ENCODE data around the gene ZDHHC14. TPM values are rescaled to one million over a fixed set of nuclear protein-coding genes. Genes with fewer than 3 reads are reported as not detected.
A peak's percentile ranks its signal among the peaks of the same experiment; 100 is the strongest.

Gene ZDHHC14
- total RNA-seq, 2 donors from 2014 or later = 53.3 to 66.2 TPM

GRCh38 chr6:157337751-157338150 lies 43.2 kb upstream of the ZDHHC14 start:
- no peaks in the 10 kb centered on the region for H3K9me3 ChIP-seq
- no peak for TF ChIP-seq POLR2A (IDR thresholded peaks at IDR 0.05)
- TF ChIP-seq, protein P1, sequence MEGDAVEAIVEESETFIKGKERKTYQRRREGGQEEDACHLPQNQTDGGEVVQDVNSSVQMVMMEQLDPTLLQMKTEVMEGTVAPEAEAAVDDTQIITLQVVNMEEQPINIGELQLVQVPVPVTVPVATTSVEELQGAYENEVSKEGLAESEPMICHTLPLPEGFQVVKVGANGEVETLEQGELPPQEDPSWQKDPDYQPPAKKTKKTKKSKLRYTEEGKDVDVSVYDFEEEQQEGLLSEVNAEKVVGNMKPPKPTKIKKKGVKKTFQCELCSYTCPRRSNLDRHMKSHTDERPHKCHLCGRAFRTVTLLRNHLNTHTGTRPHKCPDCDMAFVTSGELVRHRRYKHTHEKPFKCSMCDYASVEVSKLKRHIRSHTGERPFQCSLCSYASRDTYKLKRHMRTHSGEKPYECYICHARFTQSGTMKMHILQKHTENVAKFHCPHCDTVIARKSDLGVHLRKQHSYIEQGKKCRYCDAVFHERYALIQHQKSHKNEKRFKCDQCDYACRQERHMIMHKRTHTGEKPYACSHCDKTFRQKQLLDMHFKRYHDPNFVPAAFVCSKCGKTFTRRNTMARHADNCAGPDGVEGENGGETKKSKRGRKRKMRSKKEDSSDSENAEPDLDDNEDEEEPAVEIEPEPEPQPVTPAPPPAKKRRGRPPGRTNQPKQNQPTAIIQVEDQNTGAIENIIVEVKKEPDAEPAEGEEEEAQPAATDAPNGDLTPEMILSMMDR (IDR thresholded peaks at IDR 0.05) = no peak
- TF ChIP-seq POLR2AphosphoS5 (IDR thresholded peaks at IDR 0.05) = no peak
- no peaks in the 10 kb centered on the region for H3K27me3 ChIP-seq (replicated peaks; ENCODE audit: insufficient read depth)
- no peaks in the 10 kb centered on the region for H3K4me1 ChIP-seq (replicated peaks)
- H3K36me3 ChIP-seq = no peaks in the 10 kb centered on the region
- H3K27ac ChIP-seq = no peak overlapping the region
- DNase-seq (ENCODE audit: low spot score) = no peak
- WGBS = 61% methylated on average over 2 of the region's 2 CpGs
- no peak overlapping the region for H3K4me3 ChIP-seq
- intact Hi-C loops (cut with DNase I) = no loop called here

DNA sequence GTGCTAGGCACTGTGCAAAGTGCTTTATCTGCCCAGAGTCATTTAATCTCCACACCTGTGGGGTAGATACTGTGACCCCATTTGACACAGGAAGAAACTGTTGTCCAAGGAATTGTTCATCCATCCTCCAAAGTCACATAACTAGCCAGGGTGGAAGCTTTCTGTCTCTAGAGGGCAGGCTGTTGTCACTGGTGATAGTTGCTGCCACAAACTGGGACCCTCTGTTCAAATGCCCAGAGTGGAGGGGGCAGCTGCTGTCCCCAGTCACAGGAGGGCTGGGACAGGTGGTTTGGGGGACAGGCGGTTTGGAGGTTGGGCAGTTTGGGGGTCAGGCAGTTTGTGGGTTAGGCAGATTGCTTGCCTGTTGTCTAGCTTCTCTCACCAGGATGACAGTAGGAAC lies 41.6 kb upstream of the ZDHHC14 start:
- H3K9me3 ChIP-seq = no peaks in the 10 kb centered on the region
- H3K36me3 ChIP-seq = no peaks in the 10 kb centered on the region
- intact Hi-C loops (cut with DNase I) = no loop called here
- no peak overlapping the region for H3K4me3 ChIP-seq
- no peaks in the 10 kb centered on the region for H3K27me3 ChIP-seq (replicated peaks; ENCODE audit: insufficient read depth)
- TF ChIP-seq POLR2A (IDR thresholded peaks at IDR 0.05) = no peak
- TF ChIP-seq, protein P1 (IDR thresholded peaks at IDR 0.05) = no peak
- TF ChIP-seq POLR2AphosphoS5 (IDR thresholded peaks at IDR 0.05) = no peak
- H3K27ac ChIP-seq = no peak overlapping the region
- H3K4me1 ChIP-seq (replicated peaks) = no peaks in the 10 kb centered on the region
- 100% methylated on average over 1 of the region's 1 CpG for whole genome bisulfite sequencing
- DNase-seq (ENCODE audit: low spot score) = no peak

DNA sequence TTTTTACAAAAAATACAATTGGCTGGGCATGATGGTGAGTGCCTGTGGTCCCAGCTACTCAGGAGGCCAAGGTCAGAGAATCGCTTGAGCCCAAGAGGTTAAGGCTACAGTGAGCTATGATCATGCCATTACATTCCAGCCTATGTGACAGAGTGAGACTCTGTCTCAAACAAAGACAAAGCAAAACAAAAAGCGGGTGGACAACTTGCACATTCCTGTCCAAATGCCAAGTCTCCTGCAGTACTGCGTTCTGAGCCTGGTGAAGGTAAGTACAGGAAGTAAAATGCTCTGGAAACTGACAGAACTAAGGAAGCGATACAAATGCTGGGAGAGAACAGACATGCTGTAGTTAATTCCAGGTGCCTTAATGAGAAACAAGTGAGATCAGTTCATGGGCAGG lies 37.3 kb upstream of the ZDHHC14 start:
- no peak overlapping the region for H3K27ac ChIP-seq
- TF ChIP-seq POLR2AphosphoS5 (IDR thresholded peaks at IDR 0.05) (no peak), POLR2A (IDR thresholded peaks at IDR 0.05) (no peak)
- TF ChIP-seq, protein P1 (IDR thresholded peaks at IDR 0.05) = no peak
- DNase-seq (ENCODE audit: low spot score) = peak; percentile 37
- H3K9me3 ChIP-seq = no peaks in the 10 kb centered on the region
- no peaks in the 10 kb centered on the region for H3K4me1 ChIP-seq (replicated peaks)
- WGBS = 32% methylated on average over 4 of the region's 4 CpGs
- H3K36me3 ChIP-seq = no peaks in the 10 kb centered on the region
- H3K4me3 ChIP-seq = no peak overlapping the region
- H3K27me3 ChIP-seq (replicated peaks; ENCODE audit: insufficient read depth) = no peaks in the 10 kb centered on the region
- intact Hi-C loops (cut with DNase I) = no loop called here

DNA sequence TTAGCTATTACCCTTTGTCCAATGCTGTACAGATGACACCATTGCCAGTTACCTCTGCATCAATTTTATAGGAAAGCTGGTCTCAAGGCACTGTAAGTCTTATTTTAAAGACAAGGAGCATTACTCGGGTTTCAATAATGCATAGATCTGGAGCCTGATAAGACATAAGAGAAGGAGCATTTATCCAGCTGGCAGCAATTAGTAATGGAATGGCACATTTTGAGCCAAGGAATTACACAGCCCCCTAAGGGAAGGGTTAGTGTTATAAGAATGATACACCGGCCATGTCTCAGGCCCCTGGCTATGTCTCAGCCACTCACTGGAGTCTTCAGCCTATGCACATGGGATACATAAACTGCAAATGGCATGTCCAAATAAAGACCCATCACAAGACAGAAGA lies 34.6 kb upstream of the ZDHHC14 start:
- H3K27ac ChIP-seq = no peak overlapping the region
- 38% methylated on average over 2 of the region's 2 CpGs for WGBS
- no peaks in the 10 kb centered on the region for H3K27me3 ChIP-seq (replicated peaks; ENCODE audit: insufficient read depth)
- H3K4me3 ChIP-seq = no peak overlapping the region
- intact Hi-C loops (cut with DNase I) = no loop called here
- no peaks in the 10 kb centered on the region for H3K4me1 ChIP-seq (replicated peaks)
- no peaks in the 10 kb centered on the region for H3K36me3 ChIP-seq
- no peaks in the 10 kb centered on the region for H3K9me3 ChIP-seq
- no peak for DNase-seq (ENCODE audit: low spot score)
- TF ChIP-seq POLR2AphosphoS5 (IDR thresholded peaks at IDR 0.05) (no peak), POLR2A (IDR thresholded peaks at IDR 0.05) (no peak)
- TF ChIP-seq, protein P1 (IDR thresholded peaks at IDR 0.05) = no peak

- intact Hi-C loops (cut with DNase I) = no loop called here
- Histone ChIP-seq H3K27me3 (replicated peaks; ENCODE audit: insufficient read depth) (no peaks in the 10 kb centered on the region), H3K27ac (no peak overlapping the region), H3K36me3 (no peaks in the 10 kb centered on the region), H3K4me3 (no peak overlapping the region), H3K4me1 (replicated peaks) (no peaks in the 10 kb centered on the region), H3K9me3 (no peaks in the 10 kb centered on the region)
- 84% methylated on average over 8 of the region's 8 CpGs for WGBS
- DNase-seq (ENCODE audit: low spot score) = no peak
- TF ChIP-seq, protein P1 (IDR thresholded peaks at IDR 0.05) = no peak
- TF ChIP-seq POLR2A (IDR thresholded peaks at IDR 0.05) (no peak), POLR2AphosphoS5 (IDR thresholded peaks at IDR 0.05) (no peak)
Measured at GRCh38 chr6:157358287-157358686, 22.7 kb upstream of the ZDHHC14 start.

Data from prostate gland (tissue), 2 donors.